GM12865 (cell line): ENCODE measurements around the gene KIF12.

Source experiments
- DNase-seq: peaks from one replicate; pipeline ENCODE4 v3.0.0; 2010; ENCODE audit warnings: low read depth
- H3K4me3 ChIP-seq: 2 replicates; pipeline ENCODE4 v1.5.1; 2011; ENCODE audit warnings: mild to moderate bottlenecking, low read depth, low read length, control low read depth
- TF ChIP-seq, protein P1 (sequence below): IDR thresholded peaks from 2 replicates; pipeline ENCODE4 v1.5.1; 2011; ENCODE audit warnings: low read length, control low read depth, low read depth, inconsistent platforms; ENCODE audit not compliant: insufficient read depth; ENCODE audit errors: missing control alignments

The KIF12 gene

DNA sequence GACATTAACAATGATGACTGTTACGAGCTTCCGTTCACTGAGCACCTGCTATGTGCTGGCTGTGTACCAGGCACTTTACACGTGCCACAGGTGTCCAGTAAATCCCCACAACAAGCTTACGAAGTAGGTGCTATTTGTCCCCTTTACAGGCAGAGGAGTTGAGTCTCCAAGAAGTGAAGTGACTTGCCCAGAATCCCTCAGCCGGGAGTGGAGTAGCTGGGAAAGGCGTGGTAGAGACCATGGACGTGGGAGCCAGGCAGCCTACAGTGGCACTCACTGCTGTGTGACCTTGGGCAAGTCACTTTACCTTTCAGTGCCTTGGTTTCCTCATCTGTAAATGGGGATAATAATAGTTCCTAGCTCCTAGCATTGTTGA, 20.3 kb downstream of the KIF12 start:
- no peak overlapping the region for H3K4me3 ChIP-seq
- no peak for DNase-seq
- TF ChIP-seq, protein P1, sequence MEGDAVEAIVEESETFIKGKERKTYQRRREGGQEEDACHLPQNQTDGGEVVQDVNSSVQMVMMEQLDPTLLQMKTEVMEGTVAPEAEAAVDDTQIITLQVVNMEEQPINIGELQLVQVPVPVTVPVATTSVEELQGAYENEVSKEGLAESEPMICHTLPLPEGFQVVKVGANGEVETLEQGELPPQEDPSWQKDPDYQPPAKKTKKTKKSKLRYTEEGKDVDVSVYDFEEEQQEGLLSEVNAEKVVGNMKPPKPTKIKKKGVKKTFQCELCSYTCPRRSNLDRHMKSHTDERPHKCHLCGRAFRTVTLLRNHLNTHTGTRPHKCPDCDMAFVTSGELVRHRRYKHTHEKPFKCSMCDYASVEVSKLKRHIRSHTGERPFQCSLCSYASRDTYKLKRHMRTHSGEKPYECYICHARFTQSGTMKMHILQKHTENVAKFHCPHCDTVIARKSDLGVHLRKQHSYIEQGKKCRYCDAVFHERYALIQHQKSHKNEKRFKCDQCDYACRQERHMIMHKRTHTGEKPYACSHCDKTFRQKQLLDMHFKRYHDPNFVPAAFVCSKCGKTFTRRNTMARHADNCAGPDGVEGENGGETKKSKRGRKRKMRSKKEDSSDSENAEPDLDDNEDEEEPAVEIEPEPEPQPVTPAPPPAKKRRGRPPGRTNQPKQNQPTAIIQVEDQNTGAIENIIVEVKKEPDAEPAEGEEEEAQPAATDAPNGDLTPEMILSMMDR, result no peak

DNA sequence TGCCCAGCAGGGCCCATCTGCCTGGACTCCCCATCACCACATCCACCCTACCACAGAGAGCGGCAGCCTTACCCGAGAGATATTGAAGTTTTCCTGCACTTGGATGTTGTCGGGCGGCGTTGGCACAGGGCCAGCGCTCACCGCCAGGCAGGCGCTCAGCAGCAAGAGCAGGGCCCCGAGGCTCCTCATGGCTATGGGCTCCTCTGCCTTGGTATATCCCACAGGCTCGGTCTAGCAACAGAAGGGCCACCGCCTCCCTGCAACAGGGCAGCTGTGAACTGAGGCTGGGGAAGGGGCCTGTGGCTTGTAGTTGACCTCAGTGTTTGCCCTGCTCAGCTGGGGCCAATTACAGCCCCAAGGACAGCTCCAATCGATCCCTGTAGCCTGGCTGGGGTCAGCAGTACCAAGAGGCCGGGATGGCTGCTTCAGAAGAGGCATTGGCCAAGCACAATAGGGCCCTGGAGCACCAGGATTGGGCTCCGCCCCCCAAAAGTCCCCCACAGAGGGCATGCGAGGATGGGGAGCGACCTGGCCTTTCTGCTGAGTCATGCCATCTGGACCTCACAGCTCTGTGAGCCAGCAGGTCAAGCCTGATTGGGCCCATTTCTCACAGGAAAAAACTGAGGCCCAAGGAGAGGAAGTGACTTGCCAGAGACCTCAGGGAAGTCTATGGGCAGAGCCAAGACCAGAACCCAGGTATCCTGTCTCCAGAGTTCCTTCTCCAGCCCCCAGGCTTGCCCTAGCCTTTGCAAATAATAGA, 20.9 kb downstream of the KIF12 start, which contains the start of gene AMBP:
Gene AMBP, minus strand, starts transcription at position 280 of the 760 bp plus-strand sequence. Its CDS starts 91 bp downstream, at position 189.
- TF ChIP-seq, protein P1, result no peak
- no peak for DNase-seq
- no peak within 1 kb of the TSS for H3K4me3 ChIP-seq

DNA sequence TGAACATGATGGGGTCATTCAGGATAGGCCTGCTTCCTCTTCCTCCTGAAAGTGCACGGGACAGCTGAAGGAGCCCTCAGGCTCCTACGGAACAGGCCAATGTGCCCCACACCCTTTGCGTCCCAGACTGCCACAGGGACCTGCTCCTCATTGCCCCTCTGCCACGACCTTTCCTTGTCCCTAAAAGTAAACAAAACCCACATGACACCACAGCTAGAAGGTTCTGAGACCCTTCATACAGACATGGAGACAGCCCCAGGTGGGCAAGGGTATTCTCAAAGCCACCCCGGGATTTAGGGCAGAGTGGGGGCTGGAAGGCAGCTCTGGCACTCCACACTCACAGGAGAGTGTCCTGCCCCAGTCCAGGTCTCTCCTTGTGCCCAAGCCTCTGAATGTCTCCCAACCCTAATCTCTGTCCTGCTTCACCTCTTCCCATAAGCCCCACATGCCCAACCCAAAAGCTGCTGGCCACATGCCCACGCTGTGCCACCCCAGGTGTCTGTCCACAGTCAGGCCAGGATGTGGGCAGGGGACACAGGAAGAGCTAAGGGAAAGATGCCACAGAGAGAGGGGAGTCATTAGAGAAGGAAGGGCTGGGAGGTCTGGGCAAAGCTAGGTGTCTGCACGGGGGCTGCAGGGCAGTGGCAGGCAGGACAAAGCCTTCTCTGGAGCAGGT, 21.8 kb downstream of the KIF12 start:
- no peak overlapping the region for H3K4me3 ChIP-seq
- TF ChIP-seq, protein P1, result no peak
- no peak for DNase-seq

DNA sequence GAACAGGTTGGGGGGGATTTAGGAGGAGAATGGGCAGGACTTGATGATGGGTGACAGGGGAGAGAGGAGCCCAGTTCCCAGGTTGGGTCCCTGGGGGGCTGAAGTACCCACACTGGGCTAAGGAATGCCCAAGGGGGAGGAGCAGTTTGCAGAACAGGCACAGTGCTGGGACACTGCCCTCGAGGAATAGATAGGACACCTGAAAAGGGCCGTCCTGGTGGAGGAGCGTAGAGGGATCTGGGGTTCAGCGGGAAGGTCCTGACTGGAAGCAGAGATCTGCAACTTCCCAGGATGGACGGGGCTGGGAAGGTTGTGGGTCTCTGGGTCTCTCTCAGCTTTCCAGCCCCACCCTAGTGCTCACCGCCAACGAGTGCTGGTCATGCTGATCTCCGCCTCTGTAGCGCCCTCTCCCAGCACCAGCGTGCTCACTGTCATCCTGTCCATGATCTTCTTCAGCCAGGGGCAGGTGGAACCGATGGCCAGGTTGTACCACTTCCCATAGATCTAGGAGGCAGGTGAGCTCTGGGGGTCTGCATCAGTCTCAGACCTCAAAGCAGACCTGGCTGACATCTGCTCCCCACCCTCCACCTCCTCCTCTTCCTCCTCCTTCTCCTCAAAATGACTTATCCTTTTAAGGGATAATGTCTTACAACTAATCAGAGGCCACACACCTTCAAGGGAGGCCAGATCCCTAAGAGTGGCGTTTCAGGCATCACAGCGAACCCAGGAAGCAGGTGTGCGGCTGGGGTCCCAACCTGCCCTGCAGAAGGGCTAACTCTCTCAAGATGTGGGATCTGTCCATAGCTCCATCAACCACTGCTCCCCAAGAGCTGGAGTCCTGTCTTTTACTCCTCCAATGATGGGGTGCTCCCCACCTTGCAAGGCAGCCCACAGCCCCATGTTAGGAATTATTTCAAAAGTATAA, 22.6 kb downstream of the KIF12 start:
- TF ChIP-seq, protein P1, result no peak
- no peak overlapping the region for H3K4me3 ChIP-seq
- DNase-seq, result no peak

DNA sequence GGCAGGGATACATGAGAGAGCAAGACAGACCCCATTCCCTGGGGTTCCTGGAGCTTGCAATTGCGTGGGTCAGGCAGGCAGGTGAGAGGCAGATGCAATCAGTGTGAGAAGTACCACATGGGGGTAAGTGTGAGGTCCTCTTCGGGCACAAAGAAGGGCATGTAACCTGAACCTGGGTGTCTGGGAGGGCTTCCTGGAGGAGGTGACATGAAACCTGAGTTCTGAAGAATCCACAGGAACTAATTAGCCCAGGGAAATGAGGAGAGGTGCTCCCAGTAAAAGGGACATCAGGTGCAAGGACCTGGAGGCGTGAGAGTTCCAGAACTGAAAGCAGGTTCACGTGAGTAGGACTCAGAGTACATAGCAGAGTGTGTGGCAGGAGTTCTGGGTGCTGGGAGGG, 23.5 kb downstream of the KIF12 start:
- DNase-seq, result no peak
- TF ChIP-seq, protein P1, result no peak
- no peak overlapping the region for H3K4me3 ChIP-seq

DNA sequence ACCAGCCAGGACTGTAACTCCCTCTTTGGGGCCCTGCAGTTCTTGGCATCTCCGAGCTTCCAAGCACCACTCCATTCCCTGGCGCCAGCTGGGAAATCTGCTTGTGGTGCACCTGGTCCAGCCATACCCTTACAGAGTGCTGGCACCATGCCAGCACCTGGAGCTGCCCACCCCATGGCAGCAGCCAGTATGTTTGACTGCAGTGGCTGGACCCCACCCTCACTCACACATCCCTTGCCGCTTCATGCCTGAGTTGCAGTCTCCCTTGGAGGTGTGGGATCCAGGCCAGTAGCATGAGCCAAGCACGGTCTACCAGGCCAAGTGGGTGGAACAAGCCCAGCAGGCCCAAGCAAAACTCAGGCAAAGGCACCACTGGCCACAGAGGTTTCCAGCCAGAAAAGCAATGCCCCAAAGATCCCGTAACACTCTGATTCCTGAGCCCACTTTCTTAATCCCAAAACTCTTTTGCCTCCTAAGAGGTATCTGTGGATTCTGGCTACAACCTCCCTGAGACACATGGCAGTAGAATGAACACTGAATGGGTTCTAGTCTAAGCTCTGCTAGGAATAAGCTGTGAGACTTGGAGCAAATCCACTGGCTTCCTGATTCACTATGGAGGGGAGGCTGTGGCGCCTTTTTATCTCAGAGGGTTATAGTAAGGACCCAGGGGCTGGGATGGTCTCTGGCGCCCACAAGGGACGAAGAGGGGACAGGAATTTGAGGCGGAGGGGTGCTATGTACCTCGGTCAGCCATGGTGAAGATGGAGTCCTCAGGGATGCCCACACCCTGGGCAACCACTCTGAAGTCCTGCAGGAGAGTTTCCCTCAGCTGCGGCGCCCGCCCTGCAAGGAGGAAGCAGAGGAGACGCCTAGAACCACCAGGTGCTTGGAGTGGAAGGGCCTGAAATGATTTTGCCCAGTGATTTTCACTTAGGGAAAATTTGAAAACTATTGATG, 26.6 kb downstream of the KIF12 start:
- no peak for DNase-seq
- no peak overlapping the region for H3K4me3 ChIP-seq
- TF ChIP-seq, protein P1, result no peak
